HepG2 (cell line): ENCODE data around the gene FBP2. TPM values are rescaled to one million over a fixed set of nuclear protein-coding genes. Genes with fewer than 3 reads are reported as not detected.

ENCODE experiments used
- ATAC-seq: fragments of 200-7000 bp; cut with Tn5 transposase; 3 replicates; pipeline ENCODE4 v1.9.1; 2020; ENCODE audit warnings: mild to moderate bottlenecking, moderate library complexity
- BruUV-seq: library from RNA; stranded (reverse); fragments of 400-500 nt; replicated peaks from 2 replicates; lab custom pipeline; 2021; lab: Mats Ljungman, UMichigan
- CTCF ChIA-PET: fragments of 300-600 bp; formaldehyde crosslinking; extraction: SDS; loops from one replicate; lab custom pipeline; 2021; ENCODE audit warnings: low total read pairs, inconsistent platforms, low intra/inter-chr PET ratio; lab: Yijun Ruan, JAX
- POLR2A ChIA-PET: fragments of 350-600 bp; sonication (Branson Sonifier 250); formaldehyde crosslinking; loops from one replicate; lab custom pipeline; 2020; ENCODE audit warnings: antibody characterized with exemption, inconsistent platforms; lab: Yijun Ruan, JAX
- DNase-seq: peaks from one replicate; pipeline ENCODE4 v3.0.0-alpha.2; 2015; ENCODE audit warnings: low spot score
- FAIRE-seq: peaks from 3 replicates; lab custom pipeline; 2011; peaks lifted over from hg19 to GRCh38; lab: Jason Lieb, UNC
- H2AFZ ChIP-seq: one replicate; pipeline ENCODE4 v1.6.1; 2011; ENCODE audit warnings: low read length, inconsistent platforms
- H3K27ac ChIP-seq: fragments of 300-600 bp; 3 replicates; pipeline ENCODE4 v1.8.0; 2011; ENCODE audit warnings: mixed run types, mild to moderate bottlenecking, mixed read lengths, low read length, inconsistent platforms; ENCODE audit not compliant: insufficient read depth; ENCODE audit errors: extremely low read length
- H3K27me3 ChIP-seq, 2 experiments: fragments of 200-600 bp in 1 of 2; 2 replicates in 1 of 2; 3 replicates in 1 of 2; pipeline versions ENCODE4 v1.6.0 to v1.8.0; 2011; ENCODE audit warnings: low read length in 2 of 2, mild to moderate bottlenecking in 2 of 2, moderate library complexity in 2 of 2, inconsistent platforms in 1 of 2; ENCODE audit not compliant: insufficient read depth in 2 of 2, control insufficient read depth in 1 of 2
- H3K36me3 ChIP-seq, 2 experiments: fragments of 200-600 bp in 1 of 2; replicated peaks in 1 of 2; 2 replicates in 1 of 2; 3 replicates in 1 of 2; pipeline versions ENCODE4 v1.5.1 to v1.8.0; 2011; ENCODE audit warnings: low read length in 2 of 2, inconsistent platforms in 1 of 2; ENCODE audit not compliant: insufficient read depth in 2 of 2, control insufficient read depth in 1 of 2
- H3K4me1 ChIP-seq: 2 replicates; pipeline ENCODE4 v1.5.1; 2012; ENCODE audit warnings: low read length, inconsistent platforms; ENCODE audit not compliant: insufficient read depth
- H3K4me2 ChIP-seq: 2 replicates; pipeline ENCODE4 v1.6.0; 2011; ENCODE audit warnings: low read depth, low read length, inconsistent platforms
- H3K4me3 ChIP-seq, 3 experiments: fragments of 200-600 bp in 1 of 3; sonication (generic), shearing (Covaris generic) in 1 of 3; replicated peaks in 1 of 3; 2 replicates each; pipeline ENCODE4 v1.5.1; 2011 to 2016; ENCODE audit warnings: low read length in 3 of 3, inconsistent platforms in 2 of 3, low read depth in 2 of 3, mild to moderate bottlenecking in 2 of 3, control low read depth in 1 of 3, mixed read lengths in 1 of 3; ENCODE audit not compliant: insufficient read depth in 1 of 3
- H3K79me2 ChIP-seq: one replicate; pipeline ENCODE4 v1.6.1; 2011; ENCODE audit warnings: low read length, inconsistent platforms; ENCODE audit not compliant: insufficient read depth
- H3K9ac ChIP-seq: 2 replicates; pipeline ENCODE4 v1.6.0; 2011; ENCODE audit warnings: mild to moderate bottlenecking, low read depth, low read length, inconsistent platforms; ENCODE audit not compliant: insufficient read depth
- H3K9me3 ChIP-seq: 2 replicates; pipeline ENCODE4 v1.5.1; 2012; ENCODE audit warnings: mild to moderate bottlenecking, low read length
- H4K20me1 ChIP-seq: 2 replicates; pipeline ENCODE4 v1.6.0; 2011; ENCODE audit warnings: inconsistent platforms, mild to moderate bottlenecking, low read length, moderate library complexity; ENCODE audit not compliant: insufficient read depth
- NCOA1 ChIP-seq: sonication (generic); formaldehyde crosslinking; IDR thresholded peaks from 2 replicates; pipeline ENCODE4 v1.9.0; 2021; ENCODE audit warnings: missing genetic modification reagents
- NFKBIZ ChIP-seq: IDR thresholded peaks from 2 replicates; pipeline ENCODE4 v1.6.1; 2018; ENCODE audit warnings: missing genetic modification reagents, missing compliant biosample characterization
- NFRKB ChIP-seq: fragments of 450-650 bp; IDR thresholded peaks from 2 replicates; pipeline ENCODE4 v1.6.1; 2017
- SALL1 ChIP-seq: sonication (generic); formaldehyde crosslinking; IDR thresholded peaks from 2 replicates; pipeline ENCODE4 v1.8.0; 2022; ENCODE audit warnings: mild to moderate bottlenecking, missing genetic modification reagents
- WGBS: methylation state at CpG from one replicate; pipeline ENCODE4 v1.1.6; 2017; ENCODE audit warnings: low lambda C conversion rate; 5-methylcytosine and 5-hydroxymethylcytosine counted together
- in situ Hi-C: cut with HindIII; loops from 2 replicates; pipeline ENCODE4 v1.10.0; 2017; ENCODE audit warnings: low pct_unique_long_range_greater_than_20kb; ENCODE audit not compliant: extremely low pct_ligation_motif_present
- intact Hi-C: fragments of 100-400 bp; cut with micrococcal nuclease; formaldehyde crosslinking; loops from one replicate; pipeline ENCODE4 v1.10.0; 2022; ENCODE audit not compliant: unreplicated experiment
- polyA plus RNA-seq, 8 experiments: library from polyadenylated mRNA; depleted of rRNA in 3 of 8; stranded (reverse) in 7 of 8; unstranded in 1 of 8; fragments of >200 nt; fragmentation: Illumina TruSeq in 4 of 8; extraction: Trizol in 4 of 8; gene quantifications; 2 replicates each; pipeline versions ENCODE4 v1.2.1 to v1.2.3, GENCODE V29; 2011 to 2016; ENCODE audit warnings: low read depth in 4 of 8, missing spikeins in 1 of 8, mixed read lengths in 1 of 8; ENCODE audit not compliant: insufficient read depth in 1 of 8
- total RNA-seq, 5 experiments: library from RNA; depleted of rRNA; stranded (reverse); fragments of >200 nt; fragmentation: Illumina TruSeq; extraction: Trizol; gene quantifications; 2 replicates each; pipeline ENCODE4 v1.2.3, GENCODE V29; 2016; ENCODE audit warnings: low read depth in 1 of 5
- TF ChIP-seq, protein P1 (sequence below): IDR thresholded peaks from 2 replicates; pipeline ENCODE4 v1.6.1; 2012; ENCODE audit warnings: inconsistent platforms
- TF ChIP-seq, protein P2 (sequence below): sonication (generic); formaldehyde crosslinking; IDR thresholded peaks from 2 replicates; pipeline ENCODE4 v1.5.1; 2020; ENCODE audit warnings: mild to moderate bottlenecking, missing genetic modification reagents, moderate library complexity

Gene FBP2
- total and polyA plus RNA-seq, 2 of the 13 experiments (the other 11 are each of a cell fraction or from before 2014, with no cell fraction given) = not detected

DNA sequence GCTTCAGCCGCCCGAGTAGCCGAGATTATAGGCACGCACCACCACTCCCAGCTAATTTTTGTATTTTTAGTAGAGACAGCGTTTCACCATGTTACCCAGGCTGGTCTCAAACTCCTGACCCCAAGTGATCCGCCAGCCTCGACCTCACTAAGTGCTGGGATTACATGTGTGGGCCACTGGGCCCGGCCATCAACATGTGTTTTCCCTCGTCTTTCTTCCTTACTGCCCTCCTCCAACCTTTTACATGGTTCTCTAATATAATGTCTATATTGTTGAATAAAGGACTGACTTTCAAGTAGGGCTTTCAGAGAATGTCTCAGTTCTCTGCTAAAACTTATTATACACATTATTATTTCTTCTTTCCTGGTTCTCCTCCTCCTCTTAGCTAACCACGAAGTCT lies 60.0 kb downstream of the FBP2 start:
- peaks cover 7% of the 10 kb centered on the region for H3K79me2 ChIP-seq
- no peaks in the 10 kb centered on the region for H3K27me3 ChIP-seq
- peak overlapping the region; percentile 45 for H3K9ac ChIP-seq
- H3K4me1 ChIP-seq = peaks cover 21% of the 10 kb centered on the region
- peak overlapping the region; percentile 32 to 55 (median 50); a peak in 5 of 6 replicates for H3K4me3 ChIP-seq
- DNase-seq (no peak), ATAC-seq (peak; percentile 74), FAIRE-seq (no peak)
- no peaks in the 10 kb centered on the region for H3K9me3 ChIP-seq
- CTCF ChIA-PET = no interaction called here
- H3K36me3 ChIP-seq = peaks cover 0 to 3% of the 10 kb centered on the region in 2 experiments; a peak in 1 of 5 replicates
- WGBS = 14% methylated on average over 10 of the region's 10 CpGs
- peak overlapping the region; percentile 1 for H2AFZ ChIP-seq
- H3K4me2 ChIP-seq = peak overlapping the region; percentile 77
- TF ChIP-seq NFRKB (no peak), SALL1 (CRISPR knock-in tag) (0 out of 2 replicates have a peak, but pooled peaks have one; percentile 8), NFKBIZ (CRISPR knock-in tag) (no peak), NCOA1 (no peak)
- TF ChIP-seq, protein P1, sequence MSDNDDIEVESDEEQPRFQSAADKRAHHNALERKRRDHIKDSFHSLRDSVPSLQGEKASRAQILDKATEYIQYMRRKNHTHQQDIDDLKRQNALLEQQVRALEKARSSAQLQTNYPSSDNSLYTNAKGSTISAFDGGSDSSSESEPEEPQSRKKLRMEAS = peak; percentile 16; the same call in 1 of the 2 replicates
- TF ChIP-seq, protein P2, sequence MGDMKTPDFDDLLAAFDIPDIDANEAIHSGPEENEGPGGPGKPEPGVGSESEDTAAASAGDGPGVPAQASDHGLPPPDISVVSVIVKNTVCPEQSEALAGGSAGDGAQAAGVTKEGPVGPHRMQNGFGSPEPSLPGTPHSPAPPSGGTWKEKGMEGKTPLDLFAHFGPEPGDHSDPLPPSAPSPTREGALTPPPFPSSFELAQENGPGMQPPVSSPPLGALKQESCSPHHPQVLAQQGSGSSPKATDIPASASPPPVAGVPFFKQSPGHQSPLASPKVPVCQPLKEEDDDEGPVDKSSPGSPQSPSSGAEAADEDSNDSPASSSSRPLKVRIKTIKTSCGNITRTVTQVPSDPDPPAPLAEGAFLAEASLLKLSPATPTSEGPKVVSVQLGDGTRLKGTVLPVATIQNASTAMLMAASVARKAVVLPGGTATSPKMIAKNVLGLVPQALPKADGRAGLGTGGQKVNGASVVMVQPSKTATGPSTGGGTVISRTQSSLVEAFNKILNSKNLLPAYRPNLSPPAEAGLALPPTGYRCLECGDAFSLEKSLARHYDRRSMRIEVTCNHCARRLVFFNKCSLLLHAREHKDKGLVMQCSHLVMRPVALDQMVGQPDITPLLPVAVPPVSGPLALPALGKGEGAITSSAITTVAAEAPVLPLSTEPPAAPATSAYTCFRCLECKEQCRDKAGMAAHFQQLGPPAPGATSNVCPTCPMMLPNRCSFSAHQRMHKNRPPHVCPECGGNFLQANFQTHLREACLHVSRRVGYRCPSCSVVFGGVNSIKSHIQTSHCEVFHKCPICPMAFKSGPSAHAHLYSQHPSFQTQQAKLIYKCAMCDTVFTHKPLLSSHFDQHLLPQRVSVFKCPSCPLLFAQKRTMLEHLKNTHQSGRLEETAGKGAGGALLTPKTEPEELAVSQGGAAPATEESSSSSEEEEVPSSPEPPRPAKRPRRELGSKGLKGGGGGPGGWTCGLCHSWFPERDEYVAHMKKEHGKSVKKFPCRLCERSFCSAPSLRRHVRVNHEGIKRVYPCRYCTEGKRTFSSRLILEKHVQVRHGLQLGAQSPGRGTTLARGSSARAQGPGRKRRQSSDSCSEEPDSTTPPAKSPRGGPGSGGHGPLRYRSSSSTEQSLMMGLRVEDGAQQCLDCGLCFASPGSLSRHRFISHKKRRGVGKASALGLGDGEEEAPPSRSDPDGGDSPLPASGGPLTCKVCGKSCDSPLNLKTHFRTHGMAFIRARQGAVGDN (CRISPR knock-in tag) = peak; percentile 13; the same call in 1 of the 2 replicates
- peak overlapping the region; percentile 67 for H3K27ac ChIP-seq
- intact Hi-C loops (no loop called here), in situ Hi-C loops (no loop called here)
- no peaks in the 10 kb centered on the region for H4K20me1 ChIP-seq
- POLR2A ChIA-PET = interaction anchor here (1.6 kb wide), 1 partner anchor 21 kb away, joined by 4 read pairs; the partner anchor contains the start of gene PCAT7
- no TSS peak for BruUV-seq
